ENCODE measurements around the gene GPR89A.
"Not testable (repeated sequence)": the region's sequence is repeated elsewhere in the genome, so short reads cannot be mapped to it uniquely, and the experiment has no call there.

GRCh38 chr1:145592347-145592746 lies 15.4 kb upstream of the GPR89A start:
- not testable (repeated sequence) for TF ChIP-seq EZH2 (IDR thresholded peaks at IDR 0.05); POLR2AphosphoS5 (IDR thresholded peaks at IDR 0.05; ENCODE audit: borderline replicate concordance, low read depth, low read length)

Data from SK-N-MC (cell line).